Brain microvascular endothelial cell (primary cell): ENCODE measurements around the gene NEK10.

Experiments
- DNase-seq: peaks from one replicate; pipeline ENCODE4 v3.0.0-alpha.2; 2020
- H3K27ac ChIP-seq: fragments of 250-450 bp; sonication (Bioruptor Pico); 2 replicates; pipeline ENCODE4 v1.5.1; 2020; ENCODE audit warnings: mild to moderate bottlenecking, moderate library complexity
- H3K27me3 ChIP-seq: fragments of 250-450 bp; sonication (Bioruptor Pico); replicated peaks from 2 replicates; pipeline ENCODE4 v1.5.1; 2020; ENCODE audit warnings: mild to moderate bottlenecking
- H3K36me3 ChIP-seq: fragments of 250-450 bp; sonication (Bioruptor Pico); replicated peaks from 2 replicates; pipeline ENCODE4 v1.5.1; 2020; ENCODE audit warnings: mild to moderate bottlenecking
- H3K4me3 ChIP-seq: 2 replicates; pipeline ENCODE4 v1.5.1; 2011; ENCODE audit warnings: low read depth, mild to moderate bottlenecking, control low read depth, low read length, moderate library complexity
- in situ Hi-C: cut with HindIII; loops from 2 replicates; pipeline ENCODE4 v1.10.0; 2017; ENCODE audit warnings: low sequenced_read_pairs, low pct_ligation_motif_present
- TF ChIP-seq, protein P1 (sequence below): IDR thresholded peaks from 2 replicates; pipeline ENCODE4 v1.5.1; 2011; ENCODE audit warnings: low read depth, mild to moderate bottlenecking, moderate library complexity, low read length, control low read depth, inconsistent platforms; ENCODE audit errors: missing control alignments

NEK10 gene

DNA sequence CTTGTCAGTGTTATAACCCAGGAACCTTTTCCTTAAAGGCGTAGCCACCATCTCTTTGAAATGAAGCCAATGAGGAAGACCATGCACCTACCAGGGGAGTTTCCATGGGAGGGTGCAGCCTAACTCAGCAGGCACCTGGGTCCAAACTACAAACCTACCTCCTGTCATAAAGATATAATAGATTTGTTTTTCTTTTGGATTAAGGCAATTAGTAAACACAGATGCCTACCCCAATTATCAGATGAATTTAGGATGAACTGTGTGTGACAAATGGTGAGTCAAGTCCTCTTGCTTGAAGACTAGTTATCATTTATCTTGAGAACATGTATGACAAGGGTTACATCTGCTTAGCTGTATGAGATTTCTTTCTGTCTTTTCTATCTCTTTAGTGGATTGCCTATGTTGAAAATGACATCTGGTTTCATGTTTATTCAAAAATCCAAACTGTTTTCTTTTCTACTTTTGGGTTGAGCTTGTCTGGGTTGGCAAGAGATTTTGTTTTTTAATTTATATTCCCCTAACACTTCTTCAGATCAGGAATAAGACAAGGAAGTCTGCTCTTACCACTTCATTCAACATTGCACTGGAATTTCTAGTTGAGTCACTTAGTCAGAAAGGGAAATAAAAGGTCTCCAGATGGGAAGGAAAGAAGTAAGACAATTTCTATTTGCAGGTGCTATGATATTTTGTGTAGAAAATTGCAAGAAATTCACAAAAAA lies 149.9 kb downstream of the NEK10 start:
- H3K4me3 ChIP-seq: no peak overlapping the region
- in situ Hi-C loops: no loop called here
- no peaks in the 10 kb centered on the region for H3K27me3 ChIP-seq
- TF ChIP-seq, protein P1, sequence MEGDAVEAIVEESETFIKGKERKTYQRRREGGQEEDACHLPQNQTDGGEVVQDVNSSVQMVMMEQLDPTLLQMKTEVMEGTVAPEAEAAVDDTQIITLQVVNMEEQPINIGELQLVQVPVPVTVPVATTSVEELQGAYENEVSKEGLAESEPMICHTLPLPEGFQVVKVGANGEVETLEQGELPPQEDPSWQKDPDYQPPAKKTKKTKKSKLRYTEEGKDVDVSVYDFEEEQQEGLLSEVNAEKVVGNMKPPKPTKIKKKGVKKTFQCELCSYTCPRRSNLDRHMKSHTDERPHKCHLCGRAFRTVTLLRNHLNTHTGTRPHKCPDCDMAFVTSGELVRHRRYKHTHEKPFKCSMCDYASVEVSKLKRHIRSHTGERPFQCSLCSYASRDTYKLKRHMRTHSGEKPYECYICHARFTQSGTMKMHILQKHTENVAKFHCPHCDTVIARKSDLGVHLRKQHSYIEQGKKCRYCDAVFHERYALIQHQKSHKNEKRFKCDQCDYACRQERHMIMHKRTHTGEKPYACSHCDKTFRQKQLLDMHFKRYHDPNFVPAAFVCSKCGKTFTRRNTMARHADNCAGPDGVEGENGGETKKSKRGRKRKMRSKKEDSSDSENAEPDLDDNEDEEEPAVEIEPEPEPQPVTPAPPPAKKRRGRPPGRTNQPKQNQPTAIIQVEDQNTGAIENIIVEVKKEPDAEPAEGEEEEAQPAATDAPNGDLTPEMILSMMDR: no peak
- H3K36me3 ChIP-seq: no peaks in the 10 kb centered on the region
- H3K27ac ChIP-seq: no peak overlapping the region
- no peak for DNase-seq

DNA sequence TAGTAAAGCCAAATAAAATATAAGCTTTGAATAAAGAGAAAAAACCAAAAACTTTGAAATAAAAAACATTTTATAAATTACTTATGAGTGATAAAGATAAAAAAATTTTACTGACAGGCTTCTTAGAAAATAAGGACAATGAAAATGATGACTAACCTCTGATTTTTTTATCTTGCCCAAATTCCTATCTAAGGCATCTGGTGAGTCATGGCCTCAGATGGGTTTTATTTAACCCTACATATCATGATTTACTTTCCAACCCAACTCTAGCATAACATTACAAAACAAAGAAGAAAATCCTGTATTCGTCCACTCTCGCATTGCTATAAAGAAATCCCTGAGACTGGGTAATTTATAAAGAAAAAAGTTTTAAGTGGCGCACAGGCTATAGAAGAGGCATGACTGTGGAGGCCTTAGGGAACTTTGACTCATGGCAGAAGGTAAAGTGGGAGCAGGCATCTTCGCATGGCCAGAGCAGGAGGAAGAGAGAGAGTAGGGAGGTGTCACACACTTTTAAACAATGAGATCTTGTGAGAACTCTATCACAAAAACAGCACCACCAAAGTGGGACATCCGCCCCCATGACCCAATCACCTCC lies 152.1 kb downstream of the NEK10 start:
- no peak overlapping the region for H3K4me3 ChIP-seq
- peak overlapping the region; percentile 53 for H3K27ac ChIP-seq
- no peaks in the 10 kb centered on the region for H3K36me3 ChIP-seq
- peak; percentile 63 for DNase-seq
- in situ Hi-C loops: no loop called here
- H3K27me3 ChIP-seq: no peaks in the 10 kb centered on the region
- TF ChIP-seq, protein P1: no peak

DNA sequence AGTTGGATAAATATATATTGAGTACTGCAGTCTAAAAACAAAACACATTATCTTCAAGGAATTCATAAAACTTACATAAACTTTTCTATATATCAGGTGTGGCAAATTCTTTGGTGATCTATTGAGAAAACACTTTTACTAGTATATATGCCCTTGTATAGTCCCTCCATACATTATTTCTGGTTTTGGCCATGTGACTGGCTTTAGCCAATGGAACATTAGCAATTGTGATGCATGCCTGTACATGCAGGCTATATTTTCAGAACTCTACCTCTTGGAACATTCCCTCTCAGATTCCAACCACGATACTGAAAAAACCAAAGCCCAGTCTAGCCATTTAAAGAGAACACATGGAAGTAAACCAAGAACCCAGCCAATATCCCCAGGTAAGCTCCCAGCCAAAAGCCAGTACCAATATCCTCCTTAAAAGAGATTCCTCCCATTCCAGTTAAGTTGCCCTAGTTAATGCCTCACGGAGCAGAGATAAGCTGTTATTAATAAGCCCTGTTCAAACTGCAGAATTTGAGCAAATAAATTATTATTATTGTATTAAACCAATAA lies 152.8 kb downstream of the NEK10 start:
- in situ Hi-C loops: no loop called here
- DNase-seq: no peak
- TF ChIP-seq, protein P1: no peak
- Histone ChIP-seq H3K36me3 (no peaks in the 10 kb centered on the region), H3K27ac (no peak overlapping the region), H3K27me3 (no peaks in the 10 kb centered on the region), H3K4me3 (no peak overlapping the region)

DNA sequence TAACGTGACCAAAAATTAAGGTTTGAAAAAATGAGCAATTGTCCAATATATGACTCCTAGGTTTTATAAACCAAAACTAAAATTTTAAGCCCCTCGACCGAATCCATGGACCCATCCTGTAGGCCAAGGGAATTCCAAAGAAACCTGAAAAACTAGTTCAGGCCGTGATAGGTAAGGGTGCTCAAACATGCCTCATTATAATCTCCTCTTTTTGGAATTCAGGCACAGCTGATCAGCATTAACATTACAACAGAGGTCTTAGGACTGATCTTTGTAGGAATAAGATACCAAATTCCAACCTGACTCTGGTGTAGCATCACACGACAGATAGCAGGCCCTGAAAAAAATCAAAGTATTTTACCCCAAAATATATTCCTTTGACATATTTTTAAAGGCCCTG lies 155.7 kb downstream of the NEK10 start:
- Histone ChIP-seq H3K36me3 (no peaks in the 10 kb centered on the region), H3K4me3 (no peak overlapping the region), H3K27me3 (no peaks in the 10 kb centered on the region), H3K27ac (no peak overlapping the region)
- no peak for DNase-seq
- in situ Hi-C loops: no loop called here
- TF ChIP-seq, protein P1: no peak

DNA sequence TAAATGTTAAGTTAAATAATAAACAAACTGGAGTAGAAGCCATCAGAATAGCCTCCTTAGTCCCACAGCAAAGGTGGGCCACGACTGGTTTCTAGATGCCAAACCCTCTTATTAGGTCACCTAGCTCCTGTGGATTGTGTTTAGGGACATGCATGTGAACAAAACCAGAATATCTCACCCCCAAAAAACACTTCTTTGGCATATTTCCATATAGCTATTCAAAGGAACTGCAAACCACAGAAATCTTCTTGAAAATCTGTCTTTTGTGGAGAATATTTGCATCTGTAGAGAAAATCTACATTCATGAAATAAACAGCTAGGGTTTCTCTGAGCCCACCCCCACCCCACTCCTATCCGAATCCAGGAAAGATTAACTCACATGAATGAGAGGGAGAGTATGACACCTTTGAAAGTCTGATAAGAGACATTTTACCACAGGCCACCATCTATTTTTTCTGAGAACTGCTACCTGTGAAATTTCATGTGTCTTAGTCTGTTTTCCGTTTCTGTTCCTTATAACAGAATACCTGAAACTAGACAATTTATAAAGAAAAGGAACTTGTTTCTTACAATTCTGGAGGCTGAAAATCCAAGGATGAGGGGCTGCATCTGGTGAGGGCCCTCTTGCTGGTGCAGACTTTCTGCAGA lies 159.4 kb downstream of the NEK10 start:
- TF ChIP-seq, protein P1: no peak
- Histone ChIP-seq H3K36me3 (no peaks in the 10 kb centered on the region), H3K27ac (no peak overlapping the region), H3K4me3 (no peak overlapping the region), H3K27me3 (no peaks in the 10 kb centered on the region)
- in situ Hi-C loops: no loop called here
- no peak for DNase-seq
